ENCODE measurements around the gene RALY. TPM values are rescaled to one million over a fixed set of nuclear protein-coding genes. Genes with fewer than 3 reads are reported as not detected.
"Not testable (repeated sequence)": the region's sequence is repeated elsewhere in the genome, so short reads cannot be mapped to it uniquely, and the experiment has no call there.

The RALY gene
- total RNA-seq, 1 donor from 2014 or later = 159 TPM

DNA sequence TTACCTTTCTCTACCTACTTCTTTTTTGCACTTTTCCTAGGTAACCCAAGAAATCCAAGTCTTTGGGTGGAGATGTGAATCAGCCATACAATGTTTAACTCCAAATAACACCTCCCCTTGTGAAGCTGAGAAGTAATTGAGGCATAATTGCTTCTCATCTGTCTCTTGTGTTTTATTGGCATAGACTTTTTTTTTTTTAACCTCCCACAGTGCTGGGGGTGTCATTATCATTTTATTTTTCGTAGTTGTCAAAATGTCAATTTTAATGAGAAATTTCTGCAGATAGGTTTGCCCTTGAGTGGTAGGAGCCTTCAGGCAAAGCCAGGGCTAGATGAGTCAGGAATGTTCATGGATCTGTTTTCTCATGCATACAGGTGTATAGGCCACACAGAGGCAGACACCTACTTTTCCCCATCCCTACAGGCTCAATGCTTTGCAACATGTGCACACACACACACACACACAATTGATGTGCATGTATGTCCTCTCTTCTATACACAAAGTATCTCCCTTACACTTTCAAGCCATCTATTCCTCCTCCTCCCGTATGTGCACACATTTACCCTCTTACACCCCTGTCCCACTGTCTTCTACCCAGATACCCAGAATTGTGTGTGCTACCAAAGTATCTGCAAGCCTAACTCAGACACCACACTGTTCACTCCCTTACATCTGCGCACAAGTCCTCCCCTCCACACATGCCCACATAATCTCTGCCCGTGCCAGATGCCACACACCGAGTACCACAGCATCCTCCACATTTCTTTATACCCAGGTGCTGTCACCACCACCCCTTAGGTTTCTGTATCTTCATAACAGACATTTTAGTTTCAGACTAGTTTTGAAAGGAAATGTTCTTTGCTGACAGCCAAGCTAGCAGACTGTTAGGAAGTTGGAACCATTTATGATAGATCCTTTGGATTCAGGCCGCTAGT lies 22.0 kb downstream of the RALY start:
- intact Hi-C loops (cut with micrococcal nuclease) = no loop called here

DNA sequence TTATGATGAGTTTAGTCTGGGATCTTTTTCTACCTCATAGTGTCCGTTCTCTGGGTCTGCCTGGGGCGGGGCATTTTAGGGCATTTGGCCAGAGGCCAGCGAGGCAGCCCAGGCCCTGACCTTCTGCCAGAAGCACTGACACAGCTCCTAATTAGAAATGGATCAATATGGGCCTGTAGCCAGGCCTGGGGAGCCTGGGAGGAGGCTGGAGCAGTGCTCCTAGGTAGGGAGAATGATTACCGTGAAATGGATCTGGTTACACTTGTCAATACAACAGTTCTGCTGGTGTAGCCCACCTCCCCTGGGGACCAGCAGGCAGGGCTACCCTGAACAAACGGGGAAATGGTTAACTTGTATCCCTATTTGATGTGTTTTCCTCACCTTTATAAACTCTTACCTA lies 23.0 kb downstream of the RALY start:
- intact Hi-C loops (cut with micrococcal nuclease) = no loop called here

DNA sequence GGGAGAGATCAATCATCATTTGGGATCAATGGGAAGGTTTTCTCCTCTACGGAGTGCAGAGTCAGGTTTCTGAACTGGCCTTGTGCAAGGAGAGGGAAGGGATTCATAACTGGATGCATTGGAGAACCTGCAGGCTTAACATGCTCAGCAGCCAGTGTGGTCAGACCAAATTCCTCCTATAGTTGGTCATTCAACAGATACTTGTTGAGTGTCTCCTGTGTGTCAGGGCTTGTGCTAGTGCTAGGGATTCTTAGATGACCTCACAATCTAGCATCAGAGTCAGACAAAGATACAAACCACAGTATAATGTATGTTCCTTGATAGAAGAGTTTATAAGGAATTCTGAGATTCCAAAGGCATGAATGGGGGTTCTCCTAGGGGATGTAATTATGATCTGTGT lies 23.9 kb downstream of the RALY start:
- intact Hi-C loops (cut with micrococcal nuclease) = no loop called here

GRCh38 chr20:34018166-34018565 lies 24.5 kb downstream of the RALY start:
- intact Hi-C loops (cut with micrococcal nuclease) = no loop called here

DNA sequence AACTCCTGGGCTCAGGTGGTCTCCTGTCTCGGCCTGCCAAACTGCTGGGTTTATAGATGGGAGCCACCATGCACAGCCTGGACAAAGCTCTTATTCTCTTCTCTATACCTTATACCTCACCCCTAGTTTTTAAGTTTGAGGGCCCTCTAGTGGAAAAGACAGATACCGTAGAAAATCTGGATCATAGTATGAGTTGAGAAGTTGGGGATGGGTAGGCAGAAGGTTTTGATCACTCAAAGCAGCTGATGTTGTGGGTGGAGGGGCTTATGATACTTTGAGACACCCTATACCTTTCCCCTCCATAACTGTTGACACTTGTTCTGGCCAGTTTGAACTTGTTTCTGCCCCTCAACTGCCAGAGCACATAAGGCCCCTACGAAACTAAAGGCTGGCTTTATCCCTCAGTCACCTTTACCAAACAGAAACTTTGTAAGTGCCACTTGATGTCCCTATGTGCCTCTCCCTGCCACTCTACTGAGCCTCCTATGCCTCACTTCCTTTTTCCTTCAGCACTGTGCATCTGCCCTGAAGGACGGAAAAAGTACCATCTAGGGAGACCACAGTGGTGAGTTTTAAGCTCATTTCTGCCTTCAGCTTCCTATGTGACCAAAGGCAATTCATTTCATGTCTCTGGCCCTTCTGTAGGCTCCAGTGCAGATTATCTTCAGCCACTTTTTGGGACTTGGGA lies 28.6 kb downstream of the RALY start:
- intact Hi-C loops (cut with micrococcal nuclease) = loop anchor here (1.0 to 5.0 kb wide), 7 partner anchors 28 to 565 kb away; partner anchors contain the start of gene CHMP4B

DNA sequence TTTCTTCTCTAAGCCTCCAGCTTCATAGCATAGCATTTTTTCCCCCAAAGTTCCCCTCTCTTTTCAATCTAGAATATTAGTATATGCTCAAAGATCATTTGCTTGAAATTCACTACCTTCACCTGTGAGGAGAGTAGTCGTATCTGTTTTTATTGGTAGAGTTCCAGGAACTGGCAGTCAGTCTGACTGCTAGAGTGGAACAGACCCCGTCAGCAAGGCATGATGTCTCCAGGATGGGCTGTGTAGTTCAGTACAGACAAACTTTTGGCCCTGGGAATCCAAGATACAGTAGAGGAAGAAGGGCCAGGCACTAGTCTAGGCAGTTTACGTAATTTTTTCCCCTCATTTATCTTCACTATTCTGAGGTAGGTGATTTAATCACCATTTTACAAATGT lies 29.1 kb downstream of the RALY start:
- intact Hi-C loops (cut with micrococcal nuclease) = loop anchor here (1.0 to 5.0 kb wide), 7 partner anchors 29 to 566 kb away; partner anchors contain the start of gene CHMP4B

DNA sequence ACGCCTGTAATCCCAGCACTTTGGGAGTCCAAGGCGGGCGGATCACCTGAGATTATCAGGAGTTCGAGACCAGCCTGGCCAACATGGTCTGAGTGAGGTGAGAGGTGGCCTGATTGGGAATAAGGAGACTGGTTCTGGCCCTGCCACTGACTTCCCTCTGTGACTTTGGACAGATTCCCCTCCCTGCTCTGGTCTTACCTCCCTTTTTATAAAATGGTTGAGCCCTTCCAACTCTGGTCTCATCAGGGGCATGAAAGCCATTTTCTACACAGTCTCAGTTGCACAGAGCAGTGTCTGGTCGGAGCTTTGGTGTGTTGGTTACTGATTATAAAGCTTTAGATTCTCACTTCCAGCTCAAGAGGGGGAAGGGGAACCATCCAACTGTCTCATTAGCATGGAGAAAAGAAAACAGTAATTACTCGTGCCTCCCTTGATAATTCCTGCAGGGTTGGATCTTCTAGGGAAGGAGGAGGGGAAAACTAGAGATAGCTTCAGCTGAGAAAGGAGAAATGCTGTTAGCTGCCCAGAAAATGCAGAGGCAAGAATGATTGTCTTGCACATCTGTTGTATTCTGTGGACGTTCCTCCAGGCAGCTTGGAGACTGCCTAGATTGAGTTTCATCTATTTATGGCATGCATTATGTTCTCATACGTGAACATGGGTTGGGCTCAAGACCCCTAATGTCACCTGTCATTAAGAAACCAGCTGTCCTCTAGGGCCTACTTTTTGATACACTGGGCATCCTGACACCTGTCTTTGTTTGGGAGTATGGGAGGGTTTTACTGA lies 30.4 kb downstream of the RALY start:
- intact Hi-C loops (cut with micrococcal nuclease) = loop anchor here (5.0 kb wide), 1 partner anchor 162 kb away; no protein-coding TSS in a partner anchor

GRCh38 chr20:34024723-34025351 lies 31.1 kb downstream of the RALY start:
- intact Hi-C loops (cut with micrococcal nuclease) = loop anchor here (5.0 kb wide), 1 partner anchor 163 kb away; no protein-coding TSS in a partner anchor

- intact Hi-C loops (cut with micrococcal nuclease) = not testable (repeated sequence)
These were observed 34.3 kb downstream of the RALY start for GRCh38 chr20:34028013-34028412.

- intact Hi-C loops (cut with micrococcal nuclease) = no loop called here
These were observed 35.7 kb downstream of the RALY start for GRCh38 chr20:34029415-34029814.

GRCh38 chr20:34030456-34030855 lies 36.7 kb downstream of the RALY start:
- intact Hi-C loops (cut with micrococcal nuclease) = no loop called here

GRCh38 chr20:34033903-34034302 lies 40.2 kb downstream of the RALY start:
- intact Hi-C loops (cut with micrococcal nuclease) = no loop called here

GRCh38 chr20:34037121-34037520 lies 43.4 kb downstream of the RALY start:
- intact Hi-C loops (cut with micrococcal nuclease) = no loop called here

GRCh38 chr20:34037767-34038166 lies 44.1 kb downstream of the RALY start:
- intact Hi-C loops (cut with micrococcal nuclease) = no loop called here

GRCh38 chr20:34040300-34040995 lies 46.7 kb downstream of the RALY start:
- intact Hi-C loops (cut with micrococcal nuclease) = no loop called here

GRCh38 chr20:34041226-34041625 lies 47.5 kb downstream of the RALY start:
- intact Hi-C loops (cut with micrococcal nuclease) = no loop called here

- intact Hi-C loops (cut with micrococcal nuclease) = no loop called here
These were observed 48.6 kb downstream of the RALY start for GRCh38 chr20:34042262-34042661.

GRCh38 chr20:34043025-34043424 lies 49.3 kb downstream of the RALY start:
- intact Hi-C loops (cut with micrococcal nuclease) = no loop called here

- intact Hi-C loops (cut with micrococcal nuclease) = no loop called here
These were observed 51.6 kb downstream of the RALY start for GRCh38 chr20:34045294-34045693.

All from T-helper 1 cell treated with Interleukin-12 subunit alpha and Interleukin-12 subunit beta and Interleukin-4 antibody, amounts not matched to agents 30 ng/mL and 1 ng/mL, for 36 hours (primary cell).